CD4-positive, CD25-positive, alpha-beta regulatory T cell (primary cell): ENCODE results near the gene CDH12. TPM values are rescaled to one million over a fixed set of nuclear protein-coding genes. Genes with fewer than 3 reads are reported as not detected.
"Not testable (repeated sequence)": the region's sequence is repeated elsewhere in the genome, so short reads cannot be mapped to it uniquely, and the experiment has no call there.

Experiments
- ATAC-seq, 2 donors: fragments of 150-1000 bp; cut with Tn5 transposase; one replicate each; pipeline ENCODE4 v1.10.0; 2021; ENCODE audit warnings: low read depth in 2 of 2, moderate number of reproducible peaks in 2 of 2, moderate library complexity in 1 of 2
- DNase-seq, 3 donors: peaks; one replicate each; pipeline versions ENCODE4 v3.0.0 to v3.0.0-alpha.2; 2012 to 2022; ENCODE audit warnings: mixed read lengths in 1 of 3
- H3K27ac ChIP-seq: one replicate; pipeline ENCODE4 v1.7.0; 2013; ENCODE audit warnings: mild to moderate bottlenecking, low read length; ENCODE audit not compliant: insufficient read depth, poor library complexity, severe bottlenecking
- H3K27me3 ChIP-seq: one replicate; pipeline ENCODE4 v1.7.0; 2013; ENCODE audit warnings: low read length; ENCODE audit not compliant: control insufficient read depth, insufficient read depth
- H3K36me3 ChIP-seq: one replicate; pipeline ENCODE4 v1.7.0; 2013; ENCODE audit warnings: mild to moderate bottlenecking, low read length, moderate library complexity; ENCODE audit not compliant: control insufficient read depth, insufficient read depth
- H3K4me1 ChIP-seq: 2 replicates; pipeline ENCODE4 v1.7.0; 2013; ENCODE audit warnings: mild to moderate bottlenecking, low read length; ENCODE audit not compliant: insufficient read depth, control insufficient read depth, poor library complexity, severe bottlenecking
- H3K4me3 ChIP-seq: one replicate; pipeline ENCODE4 v1.7.0; 2013; ENCODE audit warnings: low read depth, mild to moderate bottlenecking, low read length, moderate library complexity
- H3K9me3 ChIP-seq, 2 experiments: 1 replicate in 1 of 2; 2 replicates in 1 of 2; pipeline ENCODE4 v1.7.0; 2013; ENCODE audit warnings: low read length in 2 of 2, mild to moderate bottlenecking in 1 of 2, moderate library complexity in 1 of 2; ENCODE audit not compliant: control insufficient read depth in 2 of 2
- H3K27ac Mint-ChIP-seq, 3 donors: one replicate each; pipeline ENCODE4 v1.8.0; 2020 to 2022; ENCODE audit warnings: mild to moderate bottlenecking in 3 of 3, mixed read lengths in 3 of 3, moderate library complexity in 2 of 3
- H3K27me3 Mint-ChIP-seq: one replicate; pipeline ENCODE4 v1.8.0; 2022; ENCODE audit warnings: mild to moderate bottlenecking, mixed read lengths
- H3K36me3 Mint-ChIP-seq: one replicate; pipeline ENCODE4 v1.8.0; 2020; ENCODE audit warnings: mixed read lengths
- H3K4me1 Mint-ChIP-seq, 4 donors: one replicate each; pipeline ENCODE4 v1.8.0; 2020 to 2022; ENCODE audit warnings: mixed read lengths in 4 of 4, mild to moderate bottlenecking in 1 of 4
- H3K4me3 Mint-ChIP-seq, 4 donors: one replicate each; pipeline ENCODE4 v1.8.0; 2020 to 2022; ENCODE audit warnings: mild to moderate bottlenecking in 4 of 4, mixed read lengths in 4 of 4, moderate library complexity in 3 of 4
- H3K9me3 Mint-ChIP-seq, 7 donors: one replicate each; pipeline ENCODE4 v1.8.0; 2020 to 2022; ENCODE audit warnings: mixed read lengths in 7 of 7, mild to moderate bottlenecking in 3 of 7, moderate library complexity in 2 of 7
- polyA plus RNA-seq, 4 donors: library from polyadenylated mRNA; unstranded; fragments of 300-500 nt; fragmentation: Illumina TruSeq; gene quantifications; one replicate each; pipeline ENCODE4 v1.2.3, GENCODE V29; 2021
- total RNA-seq: library from RNA; stranded (reverse); gene quantifications from one replicate; pipeline ENCODE4 v1.2.3, GENCODE V29; 2022

Gene CDH12
- total and polyA plus RNA-seq, 5 donors from 2014 or later = not detected

GRCh38 chr5:22051881-22052280 lies 801.3 kb downstream of the CDH12 start:
- ATAC-seq (no peak), DNase-seq (no peak)
- no peak overlapping the region for H3K4me3 Mint-ChIP-seq
- no peaks in the 10 kb centered on the region for H3K27me3 Mint-ChIP-seq
- Histone ChIP-seq H3K9me3 (peaks cover 0 to 2% of the 10 kb centered on the region in 2 experiments), H3K27ac (no peak overlapping the region), H3K36me3 (no peaks in the 10 kb centered on the region), H3K4me3 (no peak overlapping the region), H3K4me1 (no peaks in the 10 kb centered on the region), H3K27me3 (no peaks in the 10 kb centered on the region)
- peaks cover 6 to 29% (median 13%) of the 10 kb centered on the region in 7 donors for H3K9me3 Mint-ChIP-seq
- H3K27ac Mint-ChIP-seq = no peak overlapping the region
- no peaks in the 10 kb centered on the region for H3K4me1 Mint-ChIP-seq
- H3K36me3 Mint-ChIP-seq = no peaks in the 10 kb centered on the region

GRCh38 chr5:22050931-22051330 lies 802.2 kb downstream of the CDH12 start:
- Mint-ChIP-seq H3K4me1 (no peaks in the 10 kb centered on the region), H3K27me3 (no peaks in the 10 kb centered on the region), H3K9me3 (peaks cover 0 to 20% (median 11%) of the 10 kb centered on the region in 7 donors), H3K4me3 (no peak overlapping the region), H3K27ac (no peak overlapping the region), H3K36me3 (no peaks in the 10 kb centered on the region)
- no peak overlapping the region for H3K27ac ChIP-seq
- no peaks in the 10 kb centered on the region for H3K36me3 ChIP-seq
- no peaks in the 10 kb centered on the region for H3K9me3 ChIP-seq
- DNase-seq = no peak
- ATAC-seq = no peak
- H3K4me3 ChIP-seq = no peak overlapping the region
- H3K4me1 ChIP-seq = no peaks in the 10 kb centered on the region
- H3K27me3 ChIP-seq = no peaks in the 10 kb centered on the region

- H3K4me3 Mint-ChIP-seq = no peak overlapping the region
- no peak overlapping the region for H3K27ac Mint-ChIP-seq
- H3K4me1 Mint-ChIP-seq = no peaks in the 10 kb centered on the region
- Histone ChIP-seq H3K4me3 (no peak overlapping the region), H3K9me3 (peaks cover 0 to under 1% of the 10 kb centered on the region in 2 experiments), H3K27ac (no peak overlapping the region), H3K27me3 (no peaks in the 10 kb centered on the region), H3K36me3 (no peaks in the 10 kb centered on the region), H3K4me1 (no peaks in the 10 kb centered on the region)
- no peaks in the 10 kb centered on the region for H3K36me3 Mint-ChIP-seq
- no peaks in the 10 kb centered on the region for H3K27me3 Mint-ChIP-seq
- DNase-seq = no peak
- ATAC-seq = no peak
- peaks cover 5 to 41% (median 18%) of the 10 kb centered on the region in 7 donors for H3K9me3 Mint-ChIP-seq
Observed at GRCh38 chr5:22044229-22044628, 808.9 kb downstream of the CDH12 start.

GRCh38 chr5:22036061-22036460 lies 817.1 kb downstream of the CDH12 start:
- DNase-seq = no peak
- H3K27ac Mint-ChIP-seq = no peak overlapping the region
- Histone ChIP-seq H3K4me1 (no peaks in the 10 kb centered on the region), H3K27ac (no peak overlapping the region), H3K27me3 (no peaks in the 10 kb centered on the region), H3K4me3 (no peak overlapping the region), H3K9me3 (peaks cover 2 to 11% of the 10 kb centered on the region in 2 experiments), H3K36me3 (no peaks in the 10 kb centered on the region)
- H3K4me3 Mint-ChIP-seq = no peak overlapping the region
- H3K36me3 Mint-ChIP-seq = no peaks in the 10 kb centered on the region
- no peak for ATAC-seq
- no peaks in the 10 kb centered on the region for H3K4me1 Mint-ChIP-seq
- H3K9me3 Mint-ChIP-seq = peaks cover 1 to 17% (median 8%) of the 10 kb centered on the region in 7 donors
- H3K27me3 Mint-ChIP-seq = no peaks in the 10 kb centered on the region

- Histone ChIP-seq H3K4me3 (no peak overlapping the region), H3K27ac (no peak overlapping the region), H3K27me3 (no peaks in the 10 kb centered on the region), H3K9me3 (peaks cover 2 to 4% of the 10 kb centered on the region in 2 experiments), H3K36me3 (no peaks in the 10 kb centered on the region), H3K4me1 (no peaks in the 10 kb centered on the region)
- Mint-ChIP-seq H3K27me3 (no peaks in the 10 kb centered on the region), H3K4me1 (no peaks in the 10 kb centered on the region), H3K9me3 (peaks cover 0 to 13% (median 7%) of the 10 kb centered on the region in 7 donors), H3K4me3 (no peak overlapping the region), H3K27ac (no peak overlapping the region), H3K36me3 (no peaks in the 10 kb centered on the region)
- DNase-seq (no peak), ATAC-seq (no peak)
Observed at GRCh38 chr5:22033066-22033465, 820.1 kb downstream of the CDH12 start.

- Histone ChIP-seq H3K4me1 (no peaks in the 10 kb centered on the region), H3K27ac (no peak overlapping the region), H3K4me3 (no peak overlapping the region), H3K9me3 (no peaks in the 10 kb centered on the region), H3K36me3 (no peaks in the 10 kb centered on the region), H3K27me3 (no peaks in the 10 kb centered on the region)
- no peaks in the 10 kb centered on the region for H3K36me3 Mint-ChIP-seq
- H3K27me3 Mint-ChIP-seq = no peaks in the 10 kb centered on the region
- H3K27ac Mint-ChIP-seq = no peak overlapping the region
- ATAC-seq (no peak), DNase-seq (no peak)
- no peak overlapping the region for H3K4me3 Mint-ChIP-seq
- H3K4me1 Mint-ChIP-seq = no peaks in the 10 kb centered on the region
- peaks cover 5 to 39% (median 16%) of the 10 kb centered on the region in 7 donors for H3K9me3 Mint-ChIP-seq
Observed at GRCh38 chr5:22023784-22024183, 829.4 kb downstream of the CDH12 start.

GRCh38 chr5:22012893-22013292 lies 840.3 kb downstream of the CDH12 start:
- H3K9me3 ChIP-seq, H3K36me3 Mint-ChIP-seq, ATAC-seq, H3K4me3 Mint-ChIP-seq, H3K27ac ChIP-seq, H3K27me3 ChIP-seq, H3K27ac Mint-ChIP-seq, H3K4me1 Mint-ChIP-seq, H3K4me3 ChIP-seq, DNase-seq, H3K27me3 Mint-ChIP-seq, H3K4me1 ChIP-seq, H3K36me3 ChIP-seq: not testable (repeated sequence)
- H3K9me3 Mint-ChIP-seq = peaks cover 1 to 12% (median 5%) of the 10 kb centered on the region in 7 donors

- not testable (repeated sequence) for H3K36me3 Mint-ChIP-seq
Observed at GRCh38 chr5:22010808-22011207, 842.3 kb downstream of the CDH12 start.

More at GRCh38 chr5:22010808-22011207, 842.3 kb downstream of the CDH12 start:
- H3K36me3 ChIP-seq, H3K27ac ChIP-seq, H3K4me1 Mint-ChIP-seq, H3K4me1 ChIP-seq, H3K4me3 ChIP-seq, ATAC-seq, H3K27ac Mint-ChIP-seq, H3K4me3 Mint-ChIP-seq, DNase-seq, H3K27me3 ChIP-seq, H3K9me3 Mint-ChIP-seq, H3K9me3 ChIP-seq, H3K27me3 Mint-ChIP-seq: not testable (repeated sequence)
